ENCODE results near the gene PLA2G4D.

Gene PLA2G4D

DNA sequence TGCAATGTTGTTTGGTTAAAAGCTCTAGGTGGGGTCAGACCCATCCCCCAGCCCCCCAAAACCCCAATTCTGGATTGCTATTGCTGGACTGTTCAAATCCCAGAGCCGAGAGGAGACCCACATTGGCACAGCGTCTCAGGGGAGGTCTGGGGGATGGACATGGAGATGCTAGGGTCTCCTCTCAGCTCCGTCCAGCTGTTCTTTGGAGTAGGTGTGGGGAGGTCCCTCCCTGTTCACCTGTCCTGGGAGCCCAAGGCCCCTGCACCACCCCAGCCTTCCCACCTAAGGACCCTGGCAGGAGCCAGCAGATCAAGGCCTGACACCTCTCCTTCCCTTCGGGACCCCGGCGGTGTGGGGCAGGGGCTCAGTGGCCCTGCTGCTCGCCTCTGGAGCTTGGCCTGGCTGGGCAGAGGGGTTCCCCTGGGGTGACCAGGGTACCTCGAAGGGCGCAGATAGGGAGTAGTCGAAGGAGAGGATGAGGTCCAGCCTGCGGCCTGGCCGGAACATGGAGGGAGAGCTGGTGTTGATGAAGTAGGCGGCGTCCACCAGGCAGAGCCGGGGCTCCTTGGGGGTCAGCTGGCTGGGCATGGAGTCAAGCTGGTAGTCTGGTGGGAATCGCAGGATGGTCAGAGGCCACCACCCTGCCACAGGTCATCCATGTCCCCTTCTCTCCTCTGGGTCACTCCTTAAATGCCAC is 23.9 kb downstream of the PLA2G4D start:
- Histone ChIP-seq H3K4me1 (ENCODE audit: control insufficient read depth, insufficient read depth, low read length, poor library complexity, severe bottlenecking) (peaks cover 5% of the 10 kb centered on the region), H3K4me3 (ENCODE audit: extremely low read depth, insufficient read depth, low read length, poor library complexity, severe bottlenecking) (no peak overlapping the region), H3K27ac (ENCODE audit: low read depth, low read length, severe bottlenecking) (no peak overlapping the region), H3K9me3 (ENCODE audit: control insufficient read depth, low read length) (no peaks in the 10 kb centered on the region), H3K36me3 (ENCODE audit: control insufficient read depth, insufficient read depth, low read length) (no peaks in the 10 kb centered on the region)
- WGBS, 2 experiments (ENCODE audit: insufficient coverage in 2 of 2) = 88 to 98% methylated on average over 6 to 11 of the region's 16 CpGs

DNA sequence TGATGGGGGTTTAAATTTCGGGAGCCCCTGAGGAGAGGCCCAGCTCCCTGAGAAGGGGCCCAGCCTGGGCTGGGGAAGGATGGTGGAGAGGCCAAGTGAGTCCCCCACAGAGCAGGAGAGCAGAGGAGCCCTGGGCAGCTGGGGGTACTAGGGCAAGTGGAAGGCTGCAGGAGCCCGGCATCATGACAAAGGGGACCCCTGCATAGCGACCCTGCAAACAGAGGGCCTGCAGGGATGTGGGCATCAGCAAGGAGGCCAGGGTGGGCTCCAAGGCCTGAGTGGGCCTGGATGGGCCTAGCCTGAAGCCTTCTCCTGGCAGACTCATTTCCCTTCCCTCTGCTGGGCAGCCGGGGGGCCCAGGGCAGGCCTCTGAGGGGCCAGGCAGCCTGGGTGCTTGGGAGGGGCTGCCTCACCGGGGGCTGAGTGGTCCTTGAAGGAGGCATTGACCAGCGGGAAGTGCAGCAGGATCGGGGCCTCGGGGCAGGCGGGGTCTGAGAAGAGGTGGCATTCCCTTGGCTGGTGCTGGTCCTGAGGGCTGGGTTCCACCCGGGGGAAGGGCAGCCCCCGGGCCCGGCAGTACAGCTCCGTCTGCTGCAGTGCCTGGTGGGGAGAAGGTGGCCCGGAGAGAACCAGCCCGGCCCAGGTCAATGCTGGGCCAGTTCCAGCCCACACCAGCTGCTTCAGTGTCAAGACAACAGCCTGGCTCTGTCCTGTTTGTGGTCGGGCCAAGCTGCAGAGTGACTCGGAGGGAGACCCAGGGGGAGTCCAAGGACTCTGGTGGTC is 24.7 kb downstream of the PLA2G4D start:
- 88 to 96% methylated on average over 11 to 12 of the region's 17 CpGs for WGBS, 2 experiments (ENCODE audit: insufficient coverage in 2 of 2)
- H3K9me3 ChIP-seq (ENCODE audit: control insufficient read depth, low read length) = no peaks in the 10 kb centered on the region
- H3K36me3 ChIP-seq (ENCODE audit: control insufficient read depth, insufficient read depth, low read length) = no peaks in the 10 kb centered on the region
- H3K4me1 ChIP-seq (ENCODE audit: control insufficient read depth, insufficient read depth, low read length, poor library complexity, severe bottlenecking) = peaks cover 12% of the 10 kb centered on the region
- H3K4me3 ChIP-seq (ENCODE audit: extremely low read depth, insufficient read depth, low read length, poor library complexity, severe bottlenecking) = no peak overlapping the region
- H3K27ac ChIP-seq (ENCODE audit: low read depth, low read length, severe bottlenecking) = no peak overlapping the region

DNA sequence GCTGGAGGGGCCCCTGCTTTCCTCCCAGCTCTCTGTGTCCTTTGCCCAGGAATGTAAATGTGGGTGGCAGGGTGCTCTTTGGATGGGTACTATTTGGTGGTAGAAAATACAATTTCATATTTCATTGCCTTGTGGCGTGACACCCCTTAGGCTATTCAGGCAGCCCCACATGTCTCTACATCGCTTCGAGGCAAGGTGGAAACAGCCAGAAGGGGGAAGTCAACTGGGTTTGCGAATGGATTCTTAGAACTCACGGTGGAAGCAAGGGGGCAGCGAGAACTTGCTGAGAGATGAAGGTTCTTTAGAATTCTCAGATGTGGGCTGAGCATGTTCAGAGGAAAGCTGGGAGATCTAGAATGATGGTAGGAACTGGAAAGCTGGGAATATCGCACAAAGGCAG is 25.3 kb downstream of the PLA2G4D start:
- no peak overlapping the region for H3K27ac ChIP-seq (ENCODE audit: low read depth, low read length, severe bottlenecking)
- H3K4me3 ChIP-seq (ENCODE audit: extremely low read depth, insufficient read depth, low read length, poor library complexity, severe bottlenecking) = no peak overlapping the region
- 90 to 91% methylated on average over 6 to 7 of the region's 7 CpGs for WGBS, 2 experiments (ENCODE audit: insufficient coverage in 2 of 2)
- H3K36me3 ChIP-seq (ENCODE audit: control insufficient read depth, insufficient read depth, low read length) = no peaks in the 10 kb centered on the region
- H3K4me1 ChIP-seq (ENCODE audit: control insufficient read depth, insufficient read depth, low read length, poor library complexity, severe bottlenecking) = peaks cover 12% of the 10 kb centered on the region
- H3K9me3 ChIP-seq (ENCODE audit: control insufficient read depth, low read length) = no peaks in the 10 kb centered on the region

DNA sequence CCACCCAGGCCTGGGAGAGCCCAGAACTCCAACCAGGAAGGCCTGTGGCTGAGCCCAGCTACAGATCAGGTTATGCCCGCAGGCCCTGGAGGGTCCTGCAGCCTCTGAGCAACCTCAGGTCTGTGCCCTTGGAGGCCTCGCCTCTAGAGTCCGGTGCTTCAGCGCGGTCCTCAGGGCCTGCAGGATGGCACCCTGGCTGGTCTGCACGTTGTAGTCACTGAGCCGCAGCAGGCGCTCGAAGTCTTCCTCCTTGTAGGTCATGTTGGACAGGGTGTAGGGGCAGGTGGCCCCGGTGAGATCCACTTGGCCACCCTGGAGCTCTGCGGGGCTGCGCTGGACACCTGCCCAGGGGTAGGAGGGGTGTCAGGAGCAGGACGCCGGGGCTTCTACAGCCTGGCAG is 25.8 kb downstream of the PLA2G4D start:
- H3K27ac ChIP-seq (ENCODE audit: low read depth, low read length, severe bottlenecking) = no peak overlapping the region
- 96 to 98% methylated on average over 9 to 14 of the region's 14 CpGs for WGBS, 2 experiments (ENCODE audit: insufficient coverage in 2 of 2)
- no peaks in the 10 kb centered on the region for H3K9me3 ChIP-seq (ENCODE audit: control insufficient read depth, low read length)
- H3K4me3 ChIP-seq (ENCODE audit: extremely low read depth, insufficient read depth, low read length, poor library complexity, severe bottlenecking) = no peak overlapping the region
- H3K36me3 ChIP-seq (ENCODE audit: control insufficient read depth, insufficient read depth, low read length) = no peaks in the 10 kb centered on the region
- peaks cover 12% of the 10 kb centered on the region for H3K4me1 ChIP-seq (ENCODE audit: control insufficient read depth, insufficient read depth, low read length, poor library complexity, severe bottlenecking)

DNA sequence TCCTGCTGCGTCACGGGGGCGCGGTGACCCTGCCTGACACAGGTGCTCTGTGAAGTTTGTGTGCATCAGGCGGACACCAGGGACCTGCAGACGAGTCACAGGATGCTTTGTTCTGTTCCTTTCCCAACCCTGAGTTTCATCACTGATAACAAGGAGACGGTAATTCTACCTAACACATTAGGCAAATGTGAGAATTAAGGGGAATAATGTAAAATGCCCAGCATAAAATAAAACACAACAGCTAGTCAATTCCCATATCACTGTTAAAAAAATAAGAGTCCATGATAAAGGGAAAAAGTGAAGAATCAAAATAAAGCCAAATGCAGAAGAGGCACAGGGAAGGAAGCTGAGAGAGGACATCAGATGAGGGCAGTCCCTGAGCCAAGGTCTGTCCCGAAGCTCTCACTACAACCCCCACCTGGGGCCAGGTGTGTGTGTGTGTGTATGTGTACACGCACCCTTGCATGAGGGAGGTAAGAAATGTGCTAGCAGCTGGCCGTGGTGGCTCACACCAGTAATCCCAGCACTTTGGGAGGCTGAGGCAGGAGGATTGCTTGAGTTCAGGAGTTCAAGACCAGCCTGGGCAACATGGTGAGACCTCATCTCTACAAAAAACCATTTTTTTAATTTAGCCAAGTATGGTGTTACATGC is 27.5 kb downstream of the PLA2G4D start:
- Histone ChIP-seq H3K9me3 (ENCODE audit: control insufficient read depth, low read length) (no peaks in the 10 kb centered on the region), H3K4me1 (ENCODE audit: control insufficient read depth, insufficient read depth, low read length, poor library complexity, severe bottlenecking) (peaks cover 12% of the 10 kb centered on the region), H3K36me3 (ENCODE audit: control insufficient read depth, insufficient read depth, low read length) (no peaks in the 10 kb centered on the region), H3K4me3 (ENCODE audit: extremely low read depth, insufficient read depth, low read length, poor library complexity, severe bottlenecking) (no peak overlapping the region), H3K27ac (ENCODE audit: low read depth, low read length, severe bottlenecking) (no peak overlapping the region)
- WGBS, 2 experiments (ENCODE audit: insufficient coverage in 2 of 2) = 13 to 29% methylated on average over 4 to 5 of the region's 10 CpGs

GRCh38 chr15:42065468-42065867 is 28.9 kb downstream of the PLA2G4D start:
- Histone ChIP-seq H3K4me3 (ENCODE audit: extremely low read depth, insufficient read depth, low read length, poor library complexity, severe bottlenecking) (no peak overlapping the region), H3K9me3 (ENCODE audit: control insufficient read depth, low read length) (no peaks in the 10 kb centered on the region), H3K4me1 (ENCODE audit: control insufficient read depth, insufficient read depth, low read length, poor library complexity, severe bottlenecking) (peaks cover 12% of the 10 kb centered on the region), H3K36me3 (ENCODE audit: control insufficient read depth, insufficient read depth, low read length) (no peaks in the 10 kb centered on the region), H3K27ac (ENCODE audit: low read depth, low read length, severe bottlenecking) (no peak overlapping the region)
- WGBS, 2 experiments (ENCODE audit: insufficient coverage in 2 of 2) = 57 to 74% methylated on average over 3 to 7 of the region's 7 CpGs

GRCh38 chr15:42065033-42065432 is 29.3 kb downstream of the PLA2G4D start:
- Histone ChIP-seq H3K4me3 (ENCODE audit: extremely low read depth, insufficient read depth, low read length, poor library complexity, severe bottlenecking) (no peak overlapping the region), H3K4me1 (ENCODE audit: control insufficient read depth, insufficient read depth, low read length, poor library complexity, severe bottlenecking) (peaks cover 12% of the 10 kb centered on the region), H3K36me3 (ENCODE audit: control insufficient read depth, insufficient read depth, low read length) (no peaks in the 10 kb centered on the region), H3K27ac (ENCODE audit: low read depth, low read length, severe bottlenecking) (no peak overlapping the region), H3K9me3 (ENCODE audit: control insufficient read depth, low read length) (no peaks in the 10 kb centered on the region)
- 43 to 75% methylated on average over 3 to 5 of the region's 7 CpGs for WGBS, 2 experiments (ENCODE audit: insufficient coverage in 2 of 2)

DNA sequence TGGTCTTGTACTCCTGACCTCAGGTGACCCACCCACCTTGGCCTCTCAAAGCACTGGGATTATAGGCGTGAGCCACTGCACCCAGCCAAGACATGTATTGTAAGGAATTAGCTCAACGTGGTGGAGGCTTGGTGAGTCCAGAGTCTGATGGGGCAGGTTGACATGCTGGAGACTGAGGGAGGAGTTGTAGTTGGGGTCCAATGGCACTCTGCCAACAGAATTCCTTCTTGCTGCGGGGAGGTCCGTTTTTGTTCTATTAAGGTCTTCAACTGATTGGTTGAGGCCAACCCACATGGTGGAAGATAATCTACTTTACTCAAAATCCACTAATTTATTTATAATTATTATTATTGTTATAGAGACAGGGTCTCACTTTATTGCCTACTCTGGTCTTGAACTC is 30.1 kb downstream of the PLA2G4D start:
- no peak overlapping the region for H3K4me3 ChIP-seq (ENCODE audit: extremely low read depth, insufficient read depth, low read length, poor library complexity, severe bottlenecking)
- WGBS, 2 experiments (ENCODE audit: insufficient coverage in 2 of 2) = 83 to 100% methylated on average over 1 to 2 of the region's 4 CpGs
- peaks cover 12% of the 10 kb centered on the region for H3K4me1 ChIP-seq (ENCODE audit: control insufficient read depth, insufficient read depth, low read length, poor library complexity, severe bottlenecking)
- H3K27ac ChIP-seq (ENCODE audit: low read depth, low read length, severe bottlenecking) = no peak overlapping the region
- no peaks in the 10 kb centered on the region for H3K36me3 ChIP-seq (ENCODE audit: control insufficient read depth, insufficient read depth, low read length)
- no peaks in the 10 kb centered on the region for H3K9me3 ChIP-seq (ENCODE audit: control insufficient read depth, low read length)

DNA sequence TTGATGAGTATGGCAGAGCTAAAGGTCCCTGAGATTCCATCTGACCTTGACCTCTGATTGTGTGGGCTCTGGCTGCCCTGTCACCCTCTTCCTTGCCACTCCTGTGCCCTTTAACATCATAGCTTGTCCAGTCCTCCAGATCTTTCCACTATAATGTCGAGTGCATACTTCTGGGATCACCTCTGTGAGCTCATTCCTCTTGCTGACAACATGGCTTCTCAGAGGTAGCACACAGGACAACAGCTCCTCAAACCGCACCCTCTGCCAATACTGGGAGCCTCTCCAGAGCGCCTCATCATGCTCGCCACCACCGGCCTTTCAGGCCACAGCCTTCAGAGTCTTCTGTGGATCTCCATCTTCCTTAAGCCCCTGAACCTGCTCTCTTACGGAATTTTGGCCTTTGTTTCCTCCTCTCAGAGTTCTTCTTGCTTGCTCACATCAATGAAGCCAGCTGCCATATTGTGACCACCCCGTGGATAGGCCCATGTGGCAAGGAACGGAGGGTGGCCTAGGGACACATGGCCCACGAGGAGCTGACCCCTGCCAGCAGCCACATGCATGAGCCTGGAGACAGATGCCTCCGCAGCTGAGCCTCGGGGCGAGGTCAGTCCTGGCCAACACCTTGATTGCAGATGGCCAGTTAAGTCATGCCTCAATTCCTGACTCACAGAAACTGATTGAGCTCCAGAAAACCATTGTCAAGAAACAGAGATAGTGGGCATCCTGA is 31.1 kb downstream of the PLA2G4D start:
- H3K9me3 ChIP-seq (ENCODE audit: control insufficient read depth, low read length) = no peaks in the 10 kb centered on the region
- H3K27ac ChIP-seq (ENCODE audit: low read depth, low read length, severe bottlenecking) = no peak overlapping the region
- no peak overlapping the region for H3K4me3 ChIP-seq (ENCODE audit: extremely low read depth, insufficient read depth, low read length, poor library complexity, severe bottlenecking)
- H3K4me1 ChIP-seq (ENCODE audit: control insufficient read depth, insufficient read depth, low read length, poor library complexity, severe bottlenecking) = peaks cover 12% of the 10 kb centered on the region
- 94 to 95% methylated on average over 9 to 12 of the region's 12 CpGs for WGBS, 2 experiments (ENCODE audit: insufficient coverage in 2 of 2)
- H3K36me3 ChIP-seq (ENCODE audit: control insufficient read depth, insufficient read depth, low read length) = no peaks in the 10 kb centered on the region

- Histone ChIP-seq H3K9me3 (ENCODE audit: control insufficient read depth, low read length) (no peaks in the 10 kb centered on the region), H3K36me3 (ENCODE audit: control insufficient read depth, insufficient read depth, low read length) (no peaks in the 10 kb centered on the region), H3K4me1 (ENCODE audit: control insufficient read depth, insufficient read depth, low read length, poor library complexity, severe bottlenecking) (peaks cover 12% of the 10 kb centered on the region), H3K4me3 (ENCODE audit: extremely low read depth, insufficient read depth, low read length, poor library complexity, severe bottlenecking) (no peak overlapping the region), H3K27ac (ENCODE audit: low read depth, low read length, severe bottlenecking) (no peak overlapping the region)
- WGBS, 2 experiments (ENCODE audit: insufficient coverage in 2 of 2) = 96 to 99% methylated on average over 8 to 9 of the region's 9 CpGs
These were observed 32.0 kb downstream of the PLA2G4D start for GRCh38 chr15:42062284-42062806.

Data from mesodermal cell (in vitro differentiated cells).